ENCODE results near the gene SAMD10.

- no peak for TF ChIP-seq GATA2 (IDR thresholded peaks at IDR 0.05; ENCODE audit: low read depth, low read length)
- TF ChIP-seq GATA3 (IDR thresholded peaks at IDR 0.05; ENCODE audit: low read depth, low read length), result no peak
Measured at GRCh38 chr20:63974402-63975200, 4.8 kb downstream of the SAMD10 start.

All from SH-SY5Y (cell line).